Muscle of back (tissue), 11 donors: ENCODE data around the gene STXBP5. TPM values are rescaled to one million over a fixed set of nuclear protein-coding genes. Genes with fewer than 3 reads are reported as not detected.
"Not testable (repeated sequence)": the region's sequence is repeated elsewhere in the genome, so short reads cannot be mapped to it uniquely, and the experiment has no call there.

Source experiments
- DNase-seq, 3 donors: peaks; one replicate each; pipeline versions ENCODE4 v3.0.0 to v3.0.0-alpha.2; 2013
- polyA plus RNA-seq, 10 donors: library from polyadenylated mRNA; unstranded; fragments of 120-200 nt; gene quantifications; one replicate each; pipeline ENCODE4 v1.2.1, GENCODE V29; 2013; ENCODE audit not compliant: insufficient read length in 10 of 10

Gene STXBP5
- polyA plus RNA-seq, 10 donors, result 11.2 to 20.9 (median 13.8) TPM

DNA sequence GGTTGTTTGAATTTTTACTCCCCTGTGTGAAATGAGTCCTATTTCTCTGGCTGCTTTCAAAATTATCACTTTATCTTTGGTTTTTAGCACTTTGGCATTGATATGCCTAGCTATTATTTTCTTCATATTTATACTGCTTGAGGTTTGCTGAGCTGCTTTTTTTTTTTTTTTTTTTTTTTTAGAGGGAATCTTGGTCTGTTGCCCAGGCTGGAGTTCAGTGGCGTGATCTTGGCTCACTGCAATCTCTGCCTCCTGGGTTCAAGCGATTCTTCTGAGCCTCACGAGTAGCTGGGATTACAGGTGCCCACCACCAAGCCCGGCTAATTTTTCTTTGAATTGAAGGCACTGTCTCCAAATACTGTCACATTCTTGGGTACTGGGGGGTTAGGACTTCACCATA is 40.6 kb downstream of the STXBP5 start:
- DNase-seq, result no peak

DNA sequence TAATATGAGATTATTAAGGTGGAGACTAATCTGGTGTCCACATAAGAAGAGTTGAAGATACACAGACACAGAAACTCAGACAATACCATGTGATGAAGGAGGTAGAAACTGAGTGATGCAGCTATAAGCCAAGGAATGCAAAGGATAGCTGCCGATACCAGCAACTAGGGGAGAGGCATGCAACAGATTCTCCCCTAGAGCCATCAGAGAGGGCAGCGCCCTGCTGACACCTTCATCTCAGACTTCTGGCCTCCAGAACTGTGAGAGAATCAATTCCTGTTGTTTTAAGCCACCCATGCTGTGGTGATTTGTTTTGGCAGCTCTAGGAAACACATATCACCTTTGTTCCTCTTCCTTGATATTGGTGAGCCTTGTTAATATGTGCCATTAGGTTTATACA is 41.5 kb downstream of the STXBP5 start:
- DNase-seq, result no peak

DNA sequence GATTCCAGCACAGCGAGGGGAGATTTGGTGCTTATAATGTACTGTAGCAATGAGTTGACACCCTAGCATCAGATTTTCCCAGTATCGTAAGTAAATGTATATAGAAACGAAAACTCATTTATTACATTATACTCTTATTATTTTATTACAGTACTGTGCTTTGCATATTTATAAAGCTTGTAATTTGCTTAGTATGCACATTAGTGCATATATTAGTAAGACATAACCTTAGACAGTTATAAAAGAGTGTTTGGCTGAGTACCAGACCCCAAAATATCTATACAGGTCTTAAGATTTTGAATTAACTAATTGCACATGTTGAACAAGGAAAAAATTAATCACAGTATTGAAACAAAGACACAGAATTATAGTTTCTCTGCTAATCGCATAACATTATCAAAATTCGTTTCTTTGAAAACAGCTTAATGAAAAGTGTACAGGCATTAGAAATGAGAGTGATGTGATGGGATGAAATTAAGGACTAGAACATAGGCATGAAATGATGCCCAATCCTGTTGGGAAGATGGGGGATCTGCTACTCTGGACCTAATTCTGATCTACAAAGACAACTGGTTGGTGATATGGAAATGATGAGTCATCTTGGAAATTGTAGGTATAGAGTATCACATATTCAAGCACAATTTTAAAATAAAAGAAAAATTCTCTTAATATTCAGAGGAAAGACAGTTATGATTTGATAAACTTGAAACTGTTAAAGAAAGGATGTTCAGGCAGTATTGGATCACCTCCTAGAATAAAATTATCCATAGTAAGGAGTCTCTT is 42.8 kb downstream of the STXBP5 start:
- DNase-seq, result no peak

- no peak for DNase-seq
Measured at GRCh38 chr6:147248859-147249258, 44.6 kb downstream of the STXBP5 start.

DNA sequence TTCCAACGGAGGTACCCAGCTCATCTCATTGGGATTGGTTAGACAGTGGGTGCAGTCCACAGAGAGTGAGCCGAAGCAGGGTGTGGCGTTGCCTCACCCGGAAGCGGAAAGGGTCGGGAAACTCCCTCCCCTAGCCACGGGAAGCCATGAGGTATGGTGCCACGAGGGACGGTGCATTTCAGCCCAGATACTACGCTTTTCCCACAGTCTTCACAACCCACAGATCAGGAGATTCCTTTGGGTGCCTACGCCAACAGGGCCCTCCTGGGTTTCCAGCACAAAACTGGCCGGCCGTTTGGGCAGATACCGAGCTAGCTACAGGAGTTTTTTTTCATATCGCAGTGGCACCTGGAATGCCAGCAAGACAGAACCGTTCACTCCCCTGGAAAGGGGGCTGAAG is 46.9 kb downstream of the STXBP5 start:
- no peak for DNase-seq

DNA sequence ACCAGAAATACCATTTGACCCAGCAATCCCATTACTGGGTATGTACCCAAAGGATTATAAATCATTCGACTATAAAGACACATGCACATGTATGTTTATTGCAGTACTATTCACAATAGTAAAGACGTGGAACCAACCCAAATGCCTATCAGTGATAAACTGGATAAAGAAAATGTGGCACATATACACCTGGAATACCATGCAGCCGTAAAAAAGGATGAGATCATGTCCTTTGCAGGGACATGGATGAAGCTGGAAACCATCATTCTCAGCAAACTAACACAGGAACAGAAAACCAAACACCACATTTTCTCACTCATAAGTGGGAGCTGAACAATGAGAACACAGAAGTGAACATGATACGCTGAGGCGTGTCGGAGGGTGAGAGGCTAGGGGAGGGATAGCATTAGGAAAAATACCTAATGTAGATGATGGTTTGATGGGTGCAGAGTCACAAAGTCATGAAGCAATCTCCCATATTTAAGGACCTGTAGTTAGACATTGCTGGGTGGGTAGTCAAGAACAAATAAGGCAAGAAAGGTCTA is 50.8 kb downstream of the STXBP5 start:
- not testable (repeated sequence) for DNase-seq

DNA sequence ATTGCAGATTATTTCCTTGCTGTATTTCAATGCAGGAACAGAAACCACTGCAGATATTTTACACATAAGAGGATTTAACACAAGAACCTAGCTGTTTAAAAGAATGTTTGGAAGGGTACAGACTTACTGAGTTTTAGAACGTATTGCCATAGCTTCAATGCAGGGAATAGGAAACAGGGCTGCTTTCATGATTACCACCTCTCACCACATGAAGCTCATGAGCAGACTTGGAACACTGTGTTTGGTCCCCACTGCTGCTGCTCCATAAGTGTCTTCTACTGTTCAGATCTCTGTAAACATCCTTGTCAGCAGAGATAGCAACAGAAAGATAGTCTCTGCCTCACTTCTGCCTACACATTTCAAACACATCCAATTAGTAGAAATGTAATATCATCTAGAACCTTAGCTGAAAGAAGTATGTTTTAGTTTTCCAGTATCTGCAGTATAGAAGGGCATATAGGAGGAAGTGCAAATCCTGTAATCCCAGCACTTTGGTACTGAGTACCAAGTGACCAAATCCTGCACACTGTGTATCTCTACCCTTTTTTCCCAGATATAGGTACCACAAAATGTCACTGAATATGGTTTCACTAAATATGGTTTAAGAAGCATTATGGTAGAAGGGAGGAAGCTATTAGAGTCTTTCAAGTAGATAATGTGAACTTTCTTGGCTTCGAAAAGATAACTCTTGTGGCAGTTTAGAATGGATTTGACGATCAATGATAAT is 51.9 kb downstream of the STXBP5 start:
- no peak for DNase-seq

GRCh38 chr6:147257760-147258159 is 53.5 kb downstream of the STXBP5 start:
- no peak for DNase-seq

GRCh38 chr6:147260091-147260490 is 55.9 kb downstream of the STXBP5 start:
- DNase-seq, result no peak

GRCh38 chr6:147262946-147263345 is 58.7 kb downstream of the STXBP5 start:
- no peak for DNase-seq

GRCh38 chr6:147266821-147267220 is 62.6 kb downstream of the STXBP5 start:
- no peak for DNase-seq

DNA sequence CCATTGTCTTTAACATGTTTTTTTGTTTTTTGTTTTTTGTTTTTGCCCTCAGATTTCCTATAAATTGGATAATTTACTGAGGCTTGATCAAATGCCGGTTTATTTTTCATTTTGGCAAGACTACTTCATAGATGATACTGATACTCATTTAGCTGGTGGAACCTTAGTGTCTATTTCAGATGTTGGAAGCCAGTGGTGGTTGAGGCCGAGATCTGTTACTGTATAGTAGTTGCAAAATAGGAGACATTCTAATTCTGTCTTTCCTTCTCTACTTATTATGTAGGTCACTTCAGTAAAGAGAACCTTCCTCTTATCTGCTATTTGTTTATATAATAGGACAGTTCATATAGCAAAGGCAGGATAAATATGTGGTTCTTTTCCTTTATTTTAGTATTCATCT is 63.4 kb downstream of the STXBP5 start:
- no peak for DNase-seq

GRCh38 chr6:147268254-147268653 is 64.0 kb downstream of the STXBP5 start:
- DNase-seq, result no peak

DNA sequence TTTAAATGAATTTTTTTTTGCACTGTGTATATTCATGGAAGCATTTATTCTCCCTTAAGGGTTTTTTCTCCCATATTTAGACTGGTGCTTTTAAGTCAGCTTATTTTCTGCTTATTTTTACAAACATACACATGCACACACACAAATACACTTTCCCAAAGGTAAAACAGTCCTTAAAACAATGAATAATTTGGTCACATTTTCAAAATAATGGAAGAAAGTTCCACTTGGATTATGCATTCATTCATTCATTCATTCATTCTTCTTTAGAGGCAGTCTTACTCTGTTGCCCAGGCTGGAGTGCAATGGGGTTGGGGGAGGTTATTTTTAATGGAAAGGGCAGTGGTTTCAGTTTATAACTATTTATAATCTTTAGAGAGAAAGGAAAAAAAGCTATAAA is 69.8 kb downstream of the STXBP5 start:
- no peak for DNase-seq

- no peak for DNase-seq
Measured at GRCh38 chr6:147274776-147275175, 70.6 kb downstream of the STXBP5 start.

- no peak for DNase-seq
Measured at GRCh38 chr6:147278891-147279290, 74.7 kb downstream of the STXBP5 start.

- DNase-seq, result no peak
Measured at GRCh38 chr6:147279427-147279826, 75.2 kb downstream of the STXBP5 start.

DNA sequence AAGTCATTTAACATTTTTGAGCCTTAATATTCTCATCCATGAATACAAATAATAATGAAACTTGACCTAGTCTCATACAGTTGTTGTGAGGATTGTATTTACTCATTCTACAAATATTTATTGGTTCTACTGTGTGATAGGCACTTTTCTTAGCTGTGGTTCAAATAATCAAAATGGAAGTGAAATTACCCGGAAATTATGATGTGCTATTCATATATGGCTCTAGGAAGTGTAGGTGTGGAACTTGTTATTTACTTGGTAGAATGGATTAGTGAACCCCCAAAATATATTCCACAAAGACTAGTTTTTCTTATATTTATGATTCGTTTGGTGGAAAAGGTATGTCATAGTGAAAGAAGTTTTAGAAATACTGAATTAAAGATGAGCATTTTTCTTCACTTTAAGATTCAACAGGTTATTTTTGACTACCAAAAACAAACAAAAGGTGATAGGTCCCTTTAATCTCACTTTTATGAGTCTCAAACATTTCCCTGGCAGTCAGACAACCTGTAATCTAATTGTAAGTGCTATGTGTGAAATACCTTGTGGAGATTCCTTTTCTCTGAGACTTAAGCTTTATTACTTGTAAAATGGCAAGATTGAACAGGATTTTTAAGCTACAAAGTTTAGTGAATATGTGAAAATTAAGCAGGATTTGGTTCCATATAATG is 77.8 kb downstream of the STXBP5 start:
- DNase-seq, result no peak

GRCh38 chr6:147282566-147282959 is 78.3 kb downstream of the STXBP5 start:
- no peak for DNase-seq

- peak in 2 of 3 donors; percentile 38 to 62 for DNase-seq
Measured at GRCh38 chr6:147283460-147283859, 79.2 kb downstream of the STXBP5 start.

DNA sequence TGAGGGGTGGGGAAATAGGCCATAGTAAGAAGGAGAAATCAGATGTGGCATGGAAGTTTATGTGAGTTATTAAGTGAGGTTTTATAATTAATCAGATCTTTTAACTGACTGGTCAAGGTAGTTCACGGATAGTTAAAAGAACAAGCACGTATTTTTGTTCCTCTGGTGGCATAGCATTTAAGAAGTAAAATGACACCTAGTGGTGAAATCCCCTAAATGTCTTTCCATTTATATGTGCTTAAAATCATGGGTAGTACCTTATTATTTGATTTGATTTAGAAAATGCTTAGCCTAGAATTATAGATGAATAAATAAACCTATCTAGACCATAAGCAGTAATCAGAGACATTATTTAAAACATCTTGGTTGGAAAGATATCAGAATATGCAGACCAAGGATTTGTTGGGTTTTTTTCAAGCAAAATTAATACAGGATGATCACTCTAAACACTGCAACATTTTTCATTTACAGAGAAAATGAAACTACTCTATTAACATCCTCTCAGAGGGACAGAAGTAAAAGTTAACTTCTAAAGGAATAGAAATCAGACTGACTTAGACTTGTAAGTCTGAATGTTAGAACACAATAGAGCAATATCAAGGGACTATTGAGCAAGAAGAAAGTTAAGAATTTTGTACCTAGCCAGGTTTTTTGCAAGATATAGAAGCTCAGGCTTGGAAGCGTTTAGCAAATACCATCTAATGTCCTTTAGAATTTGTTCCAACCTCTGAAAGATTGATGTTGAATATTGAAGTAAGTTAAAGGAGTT is 81.1 kb downstream of the STXBP5 start:
- DNase-seq, result peak; percentile 20 to 49 (median 20)

- no peak for DNase-seq
Measured at GRCh38 chr6:147287869-147288271, 83.7 kb downstream of the STXBP5 start.
